ENCODE measurements around the gene PHLDA2.

DNA sequence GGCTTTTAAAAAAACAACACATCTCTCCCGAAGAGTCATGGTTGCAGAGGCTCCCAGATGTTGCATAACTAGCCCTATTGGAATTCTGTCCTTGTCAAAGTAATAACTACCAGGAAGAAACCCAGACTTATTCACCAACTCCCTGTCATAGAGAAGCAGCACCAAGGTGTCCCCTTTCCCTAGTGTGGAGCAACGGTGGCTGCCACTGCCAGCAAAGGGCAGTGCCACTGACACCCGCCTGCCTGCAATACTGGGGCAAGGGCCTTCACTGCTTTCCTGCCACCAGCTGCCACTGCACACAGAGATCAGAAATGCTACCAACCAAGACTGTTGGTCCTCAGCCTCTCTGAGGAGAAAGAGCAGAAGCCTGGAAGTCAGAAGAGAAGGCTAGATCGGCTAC lies 35.6 kb upstream of the PHLDA2 start:
- TF ChIP-seq, protein P1, sequence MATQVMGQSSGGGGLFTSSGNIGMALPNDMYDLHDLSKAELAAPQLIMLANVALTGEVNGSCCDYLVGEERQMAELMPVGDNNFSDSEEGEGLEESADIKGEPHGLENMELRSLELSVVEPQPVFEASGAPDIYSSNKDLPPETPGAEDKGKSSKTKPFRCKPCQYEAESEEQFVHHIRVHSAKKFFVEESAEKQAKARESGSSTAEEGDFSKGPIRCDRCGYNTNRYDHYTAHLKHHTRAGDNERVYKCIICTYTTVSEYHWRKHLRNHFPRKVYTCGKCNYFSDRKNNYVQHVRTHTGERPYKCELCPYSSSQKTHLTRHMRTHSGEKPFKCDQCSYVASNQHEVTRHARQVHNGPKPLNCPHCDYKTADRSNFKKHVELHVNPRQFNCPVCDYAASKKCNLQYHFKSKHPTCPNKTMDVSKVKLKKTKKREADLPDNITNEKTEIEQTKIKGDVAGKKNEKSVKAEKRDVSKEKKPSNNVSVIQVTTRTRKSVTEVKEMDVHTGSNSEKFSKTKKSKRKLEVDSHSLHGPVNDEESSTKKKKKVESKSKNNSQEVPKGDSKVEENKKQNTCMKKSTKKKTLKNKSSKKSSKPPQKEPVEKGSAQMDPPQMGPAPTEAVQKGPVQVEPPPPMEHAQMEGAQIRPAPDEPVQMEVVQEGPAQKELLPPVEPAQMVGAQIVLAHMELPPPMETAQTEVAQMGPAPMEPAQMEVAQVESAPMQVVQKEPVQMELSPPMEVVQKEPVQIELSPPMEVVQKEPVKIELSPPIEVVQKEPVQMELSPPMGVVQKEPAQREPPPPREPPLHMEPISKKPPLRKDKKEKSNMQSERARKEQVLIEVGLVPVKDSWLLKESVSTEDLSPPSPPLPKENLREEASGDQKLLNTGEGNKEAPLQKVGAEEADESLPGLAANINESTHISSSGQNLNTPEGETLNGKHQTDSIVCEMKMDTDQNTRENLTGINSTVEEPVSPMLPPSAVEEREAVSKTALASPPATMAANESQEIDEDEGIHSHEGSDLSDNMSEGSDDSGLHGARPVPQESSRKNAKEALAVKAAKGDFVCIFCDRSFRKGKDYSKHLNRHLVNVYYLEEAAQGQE (IDR thresholded peaks at IDR 0.05; ENCODE audit: unreplicated experiment): no peak
- TF ChIP-seq, protein P2, sequence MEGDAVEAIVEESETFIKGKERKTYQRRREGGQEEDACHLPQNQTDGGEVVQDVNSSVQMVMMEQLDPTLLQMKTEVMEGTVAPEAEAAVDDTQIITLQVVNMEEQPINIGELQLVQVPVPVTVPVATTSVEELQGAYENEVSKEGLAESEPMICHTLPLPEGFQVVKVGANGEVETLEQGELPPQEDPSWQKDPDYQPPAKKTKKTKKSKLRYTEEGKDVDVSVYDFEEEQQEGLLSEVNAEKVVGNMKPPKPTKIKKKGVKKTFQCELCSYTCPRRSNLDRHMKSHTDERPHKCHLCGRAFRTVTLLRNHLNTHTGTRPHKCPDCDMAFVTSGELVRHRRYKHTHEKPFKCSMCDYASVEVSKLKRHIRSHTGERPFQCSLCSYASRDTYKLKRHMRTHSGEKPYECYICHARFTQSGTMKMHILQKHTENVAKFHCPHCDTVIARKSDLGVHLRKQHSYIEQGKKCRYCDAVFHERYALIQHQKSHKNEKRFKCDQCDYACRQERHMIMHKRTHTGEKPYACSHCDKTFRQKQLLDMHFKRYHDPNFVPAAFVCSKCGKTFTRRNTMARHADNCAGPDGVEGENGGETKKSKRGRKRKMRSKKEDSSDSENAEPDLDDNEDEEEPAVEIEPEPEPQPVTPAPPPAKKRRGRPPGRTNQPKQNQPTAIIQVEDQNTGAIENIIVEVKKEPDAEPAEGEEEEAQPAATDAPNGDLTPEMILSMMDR (conservative IDR thresholded peaks at IDR 0.05; ENCODE audit: low read depth in 2 of 2): no peak
- TF ChIP-seq, protein P3, sequence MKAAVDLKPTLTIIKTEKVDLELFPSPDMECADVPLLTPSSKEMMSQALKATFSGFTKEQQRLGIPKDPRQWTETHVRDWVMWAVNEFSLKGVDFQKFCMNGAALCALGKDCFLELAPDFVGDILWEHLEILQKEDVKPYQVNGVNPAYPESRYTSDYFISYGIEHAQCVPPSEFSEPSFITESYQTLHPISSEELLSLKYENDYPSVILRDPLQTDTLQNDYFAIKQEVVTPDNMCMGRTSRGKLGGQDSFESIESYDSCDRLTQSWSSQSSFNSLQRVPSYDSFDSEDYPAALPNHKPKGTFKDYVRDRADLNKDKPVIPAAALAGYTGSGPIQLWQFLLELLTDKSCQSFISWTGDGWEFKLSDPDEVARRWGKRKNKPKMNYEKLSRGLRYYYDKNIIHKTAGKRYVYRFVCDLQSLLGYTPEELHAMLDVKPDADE (IDR thresholded peaks at IDR 0.05): no peak
- TF ChIP-seq EZH2phosphoT487 (IDR thresholded peaks at IDR 0.05; ENCODE audit: unreplicated experiment): no peak
- no peak for TF ChIP-seq POLR2AphosphoS5 (IDR thresholded peaks at IDR 0.05; ENCODE audit: low read depth)
- no peak for TF ChIP-seq EZH2 (IDR thresholded peaks at IDR 0.05; ENCODE audit: low read depth, unreplicated experiment)
- TF ChIP-seq CREB1 (CRISPR knock-in tag; IDR thresholded peaks at IDR 0.05; ENCODE audit: low read depth): no peak
